GM12878 (cell line): Measurements from ENCODE around the gene CHKA. TPM values are rescaled to one million over a fixed set of nuclear protein-coding genes. Genes with fewer than 3 reads are reported as not detected.

Source experiments
- ATAC-seq: fragments of 200-7000 bp; cut with Tn5 transposase; 3 replicates; pipeline ENCODE4 v1.9.1; 2020; ENCODE audit warnings: mild to moderate bottlenecking, moderate library complexity
- BruUV-seq: library from RNA; stranded (reverse); fragments of 400-500 nt; replicated peaks from 2 replicates; lab custom pipeline; 2021; lab: Mats Ljungman, UMichigan
- CTCF ChIA-PET: fragments of 300-600 bp; sonication (Branson Sonifier 250); formaldehyde crosslinking; extraction: SDS; loops from one replicate; lab custom pipeline; 2021; ENCODE audit warnings: inconsistent platforms; lab: Yijun Ruan, JAX
- POLR2A ChIA-PET: fragments of 350-600 bp; formaldehyde crosslinking; extraction: SDS; loops from one replicate; lab custom pipeline; 2021; ENCODE audit warnings: inconsistent platforms; lab: Charles Lee
- RAD21 ChIA-PET: fragments of 300-600 bp; sonication (Branson Sonifier 250); formaldehyde crosslinking; loops from one replicate; lab custom pipeline; 2023; ENCODE audit warnings: antibody characterized with exemption; ENCODE audit not compliant: unreplicated experiment; lab: Charles Lee
- SMC1A ChIA-PET: fragments of 300-600 bp; sonication (Branson Sonifier 250); formaldehyde crosslinking; loops from one replicate; lab custom pipeline; 2023; ENCODE audit not compliant: unreplicated experiment, uncharacterized antibody; lab: Charles Lee
- DNase-seq: peaks from one replicate; pipeline ENCODE4 v3.0.0-alpha.2; 2011; ENCODE audit warnings: low read depth, low spot score
- FAIRE-seq: peaks from 3 replicates; lab custom pipeline; 2011; peaks lifted over from hg19 to GRCh38; lab: Jason Lieb, UNC
- H2AFZ ChIP-seq: 2 replicates; pipeline ENCODE4 v1.6.0; 2011; ENCODE audit warnings: low read depth, low read length, control low read depth; ENCODE audit not compliant: control insufficient read depth
- H3K27ac ChIP-seq: 2 replicates; pipeline ENCODE4 v1.5.1; 2011; ENCODE audit warnings: control low read depth; ENCODE audit not compliant: control insufficient read depth, insufficient read depth
- H3K27me3 ChIP-seq, 2 experiments: replicated peaks in 1 of 2; 2 replicates each; pipeline versions ENCODE4 v1.6.0 to v1.6.1; 2011; ENCODE audit warnings: low read length in 1 of 2; ENCODE audit not compliant: control insufficient read depth in 2 of 2, insufficient read depth in 2 of 2
- H3K36me3 ChIP-seq, 2 experiments: 2 replicates each; pipeline ENCODE4 v1.5.1; 2011; ENCODE audit warnings: low read length in 1 of 2; ENCODE audit not compliant: control insufficient read depth in 2 of 2, insufficient read depth in 2 of 2
- H3K4me1 ChIP-seq: 2 replicates; pipeline ENCODE4 v1.6.1; 2011; ENCODE audit warnings: mild to moderate bottlenecking, low read length, moderate library complexity, mixed read lengths; ENCODE audit not compliant: control insufficient read depth, insufficient read depth
- H3K4me2 ChIP-seq: 2 replicates; pipeline ENCODE4 v1.6.0; 2011; ENCODE audit warnings: control low read depth; ENCODE audit not compliant: control insufficient read depth, insufficient read depth
- H3K4me3 ChIP-seq: fragments of 200-600 bp; sonication (generic); 2 replicates; pipeline ENCODE4 v1.5.1; 2016
- H3K79me2 ChIP-seq: 2 replicates; pipeline ENCODE4 v1.6.0; 2011; ENCODE audit warnings: low read length; ENCODE audit not compliant: control insufficient read depth, insufficient read depth
- H3K9ac ChIP-seq: 2 replicates; pipeline ENCODE4 v1.8.0; 2011; ENCODE audit warnings: low read length, control low read depth, mixed read lengths; ENCODE audit not compliant: control insufficient read depth, insufficient read depth
- H3K9me3 ChIP-seq: replicated peaks from 3 replicates; pipeline ENCODE4 v1.5.1; 2011; ENCODE audit warnings: mild to moderate bottlenecking, low read length; ENCODE audit not compliant: control insufficient read depth, insufficient read depth
- H4K20me1 ChIP-seq: 2 replicates; pipeline ENCODE4 v1.6.0; 2011; ENCODE audit not compliant: control insufficient read depth, insufficient read depth
- CEBPZ ChIP-seq: fragments of 150-350 bp; IDR thresholded peaks from 2 replicates; pipeline ENCODE4 v1.6.1; 2016; ENCODE audit warnings: low read depth, low read length
- CHD1 ChIP-seq: IDR thresholded peaks from 2 replicates; pipeline ENCODE4 v1.6.1; 2012; ENCODE audit warnings: low read depth, low read length, improper control_type of control experiment
- MXI1 ChIP-seq: fragments of 150-350 bp; IDR thresholded peaks from 2 replicates; pipeline ENCODE4 v1.6.1; 2011; ENCODE audit warnings: low read depth, mild to moderate bottlenecking, inconsistent platforms, low read length, improper control_type of control experiment
- PKNOX1 ChIP-seq: fragments of 450-650 bp; IDR thresholded peaks from 2 replicates; pipeline ENCODE4 v1.6.1; 2016; ENCODE audit warnings: mild to moderate bottlenecking
- SIN3A ChIP-seq: IDR thresholded peaks from 2 replicates; pipeline ENCODE4 v1.6.1; 2012; ENCODE audit warnings: low read depth, low read length, improper control_type of control experiment
- ZNF384 ChIP-seq: IDR thresholded peaks from 2 replicates; pipeline ENCODE4 v1.6.1; 2012; ENCODE audit warnings: low read depth, mild to moderate bottlenecking, low read length, improper control_type of control experiment, borderline replicate concordance
- WGBS: methylation state at CpG from one replicate; pipeline ENCODE4 v1.1.6; 2016; ENCODE audit warnings: low lambda C conversion rate; ENCODE audit not compliant: insufficient replicate concordance, insufficient coverage; ENCODE audit errors: missing lambda C conversion rate; 5-methylcytosine and 5-hydroxymethylcytosine counted together
- in situ Hi-C: fragments of 300-500 bp; cut with MboI; formaldehyde crosslinking; loops from 9 replicates; pipeline ENCODE4 v1.14.3; 2018; ENCODE audit warnings: mixed read lengths
- intact Hi-C: fragments of 100-400 bp; cut with micrococcal nuclease; formaldehyde crosslinking; loops from one replicate; pipeline ENCODE4 v1.14.2; 2022; ENCODE audit not compliant: unreplicated experiment
- polyA plus RNA-seq, 11 experiments: library from polyadenylated mRNA; depleted of rRNA in 4 of 11; unstranded in 6 of 11; stranded (reverse) in 5 of 11; fragments of >200 nt; fragmentation: Nextera tagmentation in 4 of 11; fragmentation: Illumina TruSeq in 1 of 11; extraction: Ambion mirVana in 4 of 11; extraction: Trizol in 1 of 11; gene quantifications; 1 replicate in 1 of 11; 2 replicates in 10 of 11; pipeline versions ENCODE4 v1.2.1 to v1.2.3, GENCODE V29; 2011 to 2016; ENCODE audit warnings: inconsistent platforms in 2 of 11, missing spikeins in 2 of 11, low read depth in 1 of 11
- total RNA-seq, 4 experiments: library from RNA; depleted of rRNA in 3 of 4; stranded (reverse); fragments of >200 nt in 3 of 4; fragmentation: Illumina TruSeq in 1 of 4; extraction: Trizol in 1 of 4; gene quantifications; 2 replicates each; pipeline versions ENCODE4 v1.2.1 to v1.2.3, GENCODE V29; 2013 to 2021
- TF ChIP-seq, protein P1 (sequence below): fragments of 450-650 bp; IDR thresholded peaks from 2 replicates; pipeline ENCODE4 v1.6.1; 2017; ENCODE audit warnings: antibody characterized with exemption, mild to moderate bottlenecking, moderate library complexity
- TF ChIP-seq, protein P2 (sequence below): IDR thresholded peaks from 2 replicates; pipeline ENCODE4 v1.6.1; 2012; ENCODE audit warnings: mild to moderate bottlenecking, low read depth, low read length

CHKA gene
- total and polyA plus RNA-seq, 10 of the 15 experiments (the other 5 are each of a cell fraction or from before 2014, with no cell fraction given) = 5.2 to 29.2 (median 21.2) TPM

DNA sequence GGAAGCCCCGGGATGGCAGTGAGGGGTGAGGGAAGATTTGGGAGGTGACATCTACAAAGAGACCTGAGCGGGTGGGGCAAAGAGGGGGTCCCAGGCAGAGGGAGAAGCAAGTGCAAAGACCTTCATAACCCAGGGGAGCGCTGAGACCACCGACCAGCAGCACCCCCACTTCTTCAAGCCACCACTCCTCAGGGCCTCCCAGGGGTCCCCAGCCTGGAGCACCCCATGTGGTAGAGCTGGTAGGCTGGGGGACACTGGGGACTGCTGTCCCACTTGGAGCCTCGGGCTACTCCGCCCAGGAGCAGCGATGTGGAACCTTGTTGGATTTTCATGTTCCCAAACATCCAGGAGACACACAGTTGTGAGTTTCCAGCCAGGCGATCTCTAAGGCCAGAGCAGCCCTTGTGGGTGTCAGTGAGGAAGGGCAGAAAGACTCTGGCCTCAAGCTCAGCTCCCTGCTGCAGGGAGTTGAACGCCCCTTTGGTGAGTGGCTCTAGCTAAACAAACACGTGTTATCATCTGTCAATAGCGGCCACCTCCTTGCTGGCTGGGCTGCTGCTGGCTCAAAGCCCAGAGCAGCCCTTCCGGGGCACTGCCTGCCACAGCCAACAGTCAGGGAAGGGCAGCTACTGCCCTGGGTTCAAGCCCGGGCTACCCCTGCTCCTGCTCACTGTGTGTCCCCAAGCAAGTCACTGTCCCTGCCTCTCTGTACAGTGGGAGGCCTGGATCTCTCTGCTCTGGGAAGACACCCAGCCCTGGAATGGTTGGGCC, 25.7 kb upstream of the CHKA start:
- no peak for DNase-seq
- Histone ChIP-seq H2AFZ (no peak overlapping the region), H3K4me2 (no peak overlapping the region), H3K79me2 (no peaks in the 10 kb centered on the region), H4K20me1 (no peaks in the 10 kb centered on the region), H3K4me3 (no peak overlapping the region)
- in situ Hi-C loops = no loop called here
- CTCF ChIA-PET = interaction anchor here (2.0 kb wide), 1 partner anchor 59 kb away, joined by 5 read pairs; no protein-coding TSS in a partner anchor
- TF ChIP-seq SIN3A (no peak), CHD1 (no peak), MXI1 (no peak), ZNF384 (no peak), CEBPZ (no peak), PKNOX1 (no peak)
- TF ChIP-seq, protein P1, sequence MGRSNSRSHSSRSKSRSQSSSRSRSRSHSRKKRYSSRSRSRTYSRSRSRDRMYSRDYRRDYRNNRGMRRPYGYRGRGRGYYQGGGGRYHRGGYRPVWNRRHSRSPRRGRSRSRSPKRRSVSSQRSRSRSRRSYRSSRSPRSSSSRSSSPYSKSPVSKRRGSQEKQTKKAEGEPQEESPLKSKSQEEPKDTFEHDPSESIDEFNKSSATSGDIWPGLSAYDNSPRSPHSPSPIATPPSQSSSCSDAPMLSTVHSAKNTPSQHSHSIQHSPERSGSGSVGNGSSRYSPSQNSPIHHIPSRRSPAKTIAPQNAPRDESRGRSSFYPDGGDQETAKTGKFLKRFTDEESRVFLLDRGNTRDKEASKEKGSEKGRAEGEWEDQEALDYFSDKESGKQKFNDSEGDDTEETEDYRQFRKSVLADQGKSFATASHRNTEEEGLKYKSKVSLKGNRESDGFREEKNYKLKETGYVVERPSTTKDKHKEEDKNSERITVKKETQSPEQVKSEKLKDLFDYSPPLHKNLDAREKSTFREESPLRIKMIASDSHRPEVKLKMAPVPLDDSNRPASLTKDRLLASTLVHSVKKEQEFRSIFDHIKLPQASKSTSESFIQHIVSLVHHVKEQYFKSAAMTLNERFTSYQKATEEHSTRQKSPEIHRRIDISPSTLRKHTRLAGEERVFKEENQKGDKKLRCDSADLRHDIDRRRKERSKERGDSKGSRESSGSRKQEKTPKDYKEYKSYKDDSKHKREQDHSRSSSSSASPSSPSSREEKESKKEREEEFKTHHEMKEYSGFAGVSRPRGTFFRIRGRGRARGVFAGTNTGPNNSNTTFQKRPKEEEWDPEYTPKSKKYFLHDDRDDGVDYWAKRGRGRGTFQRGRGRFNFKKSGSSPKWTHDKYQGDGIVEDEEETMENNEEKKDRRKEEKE = no peak
- TF ChIP-seq, protein P2, sequence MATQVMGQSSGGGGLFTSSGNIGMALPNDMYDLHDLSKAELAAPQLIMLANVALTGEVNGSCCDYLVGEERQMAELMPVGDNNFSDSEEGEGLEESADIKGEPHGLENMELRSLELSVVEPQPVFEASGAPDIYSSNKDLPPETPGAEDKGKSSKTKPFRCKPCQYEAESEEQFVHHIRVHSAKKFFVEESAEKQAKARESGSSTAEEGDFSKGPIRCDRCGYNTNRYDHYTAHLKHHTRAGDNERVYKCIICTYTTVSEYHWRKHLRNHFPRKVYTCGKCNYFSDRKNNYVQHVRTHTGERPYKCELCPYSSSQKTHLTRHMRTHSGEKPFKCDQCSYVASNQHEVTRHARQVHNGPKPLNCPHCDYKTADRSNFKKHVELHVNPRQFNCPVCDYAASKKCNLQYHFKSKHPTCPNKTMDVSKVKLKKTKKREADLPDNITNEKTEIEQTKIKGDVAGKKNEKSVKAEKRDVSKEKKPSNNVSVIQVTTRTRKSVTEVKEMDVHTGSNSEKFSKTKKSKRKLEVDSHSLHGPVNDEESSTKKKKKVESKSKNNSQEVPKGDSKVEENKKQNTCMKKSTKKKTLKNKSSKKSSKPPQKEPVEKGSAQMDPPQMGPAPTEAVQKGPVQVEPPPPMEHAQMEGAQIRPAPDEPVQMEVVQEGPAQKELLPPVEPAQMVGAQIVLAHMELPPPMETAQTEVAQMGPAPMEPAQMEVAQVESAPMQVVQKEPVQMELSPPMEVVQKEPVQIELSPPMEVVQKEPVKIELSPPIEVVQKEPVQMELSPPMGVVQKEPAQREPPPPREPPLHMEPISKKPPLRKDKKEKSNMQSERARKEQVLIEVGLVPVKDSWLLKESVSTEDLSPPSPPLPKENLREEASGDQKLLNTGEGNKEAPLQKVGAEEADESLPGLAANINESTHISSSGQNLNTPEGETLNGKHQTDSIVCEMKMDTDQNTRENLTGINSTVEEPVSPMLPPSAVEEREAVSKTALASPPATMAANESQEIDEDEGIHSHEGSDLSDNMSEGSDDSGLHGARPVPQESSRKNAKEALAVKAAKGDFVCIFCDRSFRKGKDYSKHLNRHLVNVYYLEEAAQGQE = no peak
- TF ChIP-seq, all 136 proteins: peak for 0
- ChIA-PET SMC1A (no interaction called here), RAD21 (no interaction called here), POLR2A (interaction anchor here (0.6 kb wide), 1 partner anchor 86 kb away, joined by 8 read pairs; no protein-coding TSS in a partner anchor)
- no peaks in the 10 kb centered on the region for H3K27me3 ChIP-seq
- no peaks in the 10 kb centered on the region for H3K9me3 ChIP-seq
- no TSS peak for BruUV-seq
- H3K36me3 ChIP-seq = no peaks in the 10 kb centered on the region
- ATAC-seq (no peak; the same call in 1 of the 3 replicates), FAIRE-seq (no peak)
- no peak overlapping the region for H3K9ac ChIP-seq
- no peak overlapping the region for H3K27ac ChIP-seq
- peaks cover 6% of the 10 kb centered on the region for H3K4me1 ChIP-seq
- intact Hi-C loops = no loop called here
- 52% methylated on average over 13 of the region's 13 CpGs for WGBS
